A549 (cell line): ENCODE results near the gene PIH1D1. TPM values are rescaled to one million over a fixed set of nuclear protein-coding genes. Genes with fewer than 3 reads are reported as not detected.

ENCODE experiments used
- ATAC-seq, 2 experiments: fragments of 200-7000 bp in 1 of 2; fragments of >200 bp in 1 of 2; cut with Nextera tagmentation in 1 of 2; cut with Tn5 transposase in 1 of 2; 3 replicates each; pipeline versions ENCODE4 v1.8.0 to v1.9.1; 2018 to 2020; ENCODE audit warnings: mild to moderate bottlenecking in 1 of 2, moderate library complexity in 1 of 2
- CTCF ChIA-PET: fragments of 300-600 bp; sonication (Branson Sonifier 250); formaldehyde crosslinking; extraction: SDS; loops from one replicate; lab custom pipeline; 2021; ENCODE audit warnings: antibody characterized with exemption, inconsistent platforms; lab: Yijun Ruan, JAX
- POLR2A ChIA-PET: fragments of 350-600 bp; formaldehyde crosslinking; extraction: SDS; loops from one replicate; lab custom pipeline; 2021; ENCODE audit warnings: antibody characterized with exemption, inconsistent platforms; lab: Yijun Ruan, JAX
- DNase-seq, 2 experiments: peaks; one replicate each; pipeline versions ENCODE4 v3.0.0 to v3.0.0-alpha.2; 2011 to 2016; ENCODE audit warnings: low read depth in 1 of 2, low spot score in 1 of 2
- FAIRE-seq: peaks from 2 replicates; lab custom pipeline; 2011; peaks lifted over from hg19 to GRCh38; lab: Jason Lieb, UNC
- H3K27ac ChIP-seq, 2 experiments: fragments of >200 bp; sonication (Bioruptor Twin); formaldehyde crosslinking; 3 replicates each; pipeline ENCODE4 v1.5.1; 2016 to 2017
- H3K4me1 ChIP-seq: fragments of >200 bp; sonication (Bioruptor Twin); formaldehyde crosslinking; 3 replicates; pipeline ENCODE4 v1.6.1; 2016
- H3K4me2 ChIP-seq: fragments of >200 bp; sonication (Bioruptor Twin); formaldehyde crosslinking; 3 replicates; pipeline ENCODE4 v1.6.1; 2016
- H3K4me3 ChIP-seq: fragments of >200 bp; sonication (Bioruptor Twin); formaldehyde crosslinking; 3 replicates; pipeline ENCODE4 v1.5.1; 2016
- H3K9me3 ChIP-seq: fragments of >200 bp; sonication (Bioruptor Twin); formaldehyde crosslinking; 3 replicates; pipeline ENCODE4 v1.6.1; 2016
- BHLHE40 ChIP-seq: IDR thresholded peaks from 2 replicates; pipeline ENCODE4 v1.6.1; 2012; ENCODE audit warnings: low read depth, low read length, inconsistent platforms
- CEBPB ChIP-seq, 2 experiments: fragments of >200 bp in 1 of 2; sonication (Bioruptor Twin) in 1 of 2; formaldehyde crosslinking in 1 of 2; IDR thresholded peaks; 2 replicates each; pipeline ENCODE4 v1.6.1; 2012 to 2016
- CHD4 ChIP-seq: fragments of 200-600 bp; sonication (generic); IDR thresholded peaks from 2 replicates; pipeline ENCODE4 v1.6.1; 2016; ENCODE audit warnings: antibody characterized with exemption, mild to moderate bottlenecking, borderline replicate concordance
- E2F6 ChIP-seq: IDR thresholded peaks from 2 replicates; pipeline ENCODE4 v1.6.1; 2012; ENCODE audit warnings: low read depth, borderline replicate concordance
- EHF ChIP-seq: fragments of 250-450 bp; sonication (Bioruptor Pico); IDR thresholded peaks from 2 replicates; pipeline ENCODE4 v1.5.0; 2020; ENCODE audit warnings: mild to moderate bottlenecking
- EP300 ChIP-seq, 2 experiments: fragments of >200 bp; sonication (Bioruptor Twin); formaldehyde crosslinking; IDR thresholded peaks; 2 replicates in 1 of 2; 3 replicates in 1 of 2; pipeline ENCODE4 v1.6.1; 2016 to 2017
- ESRRA ChIP-seq: fragments of 150-350 bp; IDR thresholded peaks from 2 replicates; pipeline ENCODE4 v1.6.1; 2014; ENCODE audit warnings: mild to moderate bottlenecking, low read length, borderline replicate concordance
- FOSB ChIP-seq: fragments of 250-450 bp; sonication (Bioruptor Pico); IDR thresholded peaks from 2 replicates; pipeline ENCODE4 v1.5.0; 2020; ENCODE audit warnings: mild to moderate bottlenecking, moderate library complexity
- FOXS1 ChIP-seq: fragments of 250-450 bp; sonication (Bioruptor Pico); IDR thresholded peaks from 2 replicates; pipeline ENCODE4 v1.5.0; 2020; ENCODE audit warnings: mild to moderate bottlenecking, moderate library complexity
- HDAC2 ChIP-seq: fragments of 200-600 bp; sonication (generic); IDR thresholded peaks from 2 replicates; pipeline ENCODE4 v1.6.1; 2016
- HES2 ChIP-seq: fragments of >200 bp; sonication (Bioruptor Twin); formaldehyde crosslinking; IDR thresholded peaks from 2 replicates; pipeline ENCODE4 v1.6.1; 2016
- HEYL ChIP-seq: fragments of 250-450 bp; sonication (Bioruptor Pico); IDR thresholded peaks from 2 replicates; pipeline ENCODE4 v1.8.0; 2021; ENCODE audit warnings: mild to moderate bottlenecking, moderate library complexity
- MAX ChIP-seq: IDR thresholded peaks from 2 replicates; pipeline ENCODE4 v1.6.1; 2012
- NPAS2 ChIP-seq: fragments of 250-450 bp; sonication (Bioruptor Pico); IDR thresholded peaks from 2 replicates; pipeline ENCODE4 v1.8.0; 2022; ENCODE audit warnings: mild to moderate bottlenecking, moderate library complexity, borderline replicate concordance
- POLR2A ChIP-seq: IDR thresholded peaks from 2 replicates; pipeline ENCODE4 v1.6.1; 2012; ENCODE audit warnings: mild to moderate bottlenecking, low read length
- POLR2AphosphoS2 ChIP-seq: conservative IDR thresholded peaks from 2 replicates; pipeline ENCODE4 v1.6.1; 2012; ENCODE audit warnings: low read length, improper control_type of control experiment, inconsistent platforms
- RARB ChIP-seq: fragments of 250-450 bp; sonication (Bioruptor Pico); IDR thresholded peaks from 2 replicates; pipeline ENCODE4 v1.8.0; 2021; ENCODE audit warnings: mild to moderate bottlenecking, moderate library complexity
- RFX5 ChIP-seq: fragments of 450-650 bp; IDR thresholded peaks from 2 replicates; pipeline ENCODE4 v1.7.1; 2014; ENCODE audit warnings: antibody characterized with exemption, mild to moderate bottlenecking, moderate library complexity
- SREBF2 ChIP-seq: fragments of 450-650 bp; IDR thresholded peaks from 2 replicates; pipeline ENCODE4 v1.6.1; 2014; ENCODE audit warnings: mild to moderate bottlenecking, moderate library complexity
- ZC3H11A ChIP-seq: fragments of 450-650 bp; IDR thresholded peaks from 2 replicates; pipeline ENCODE4 v1.6.1; 2014; ENCODE audit warnings: antibody characterized with exemption, mild to moderate bottlenecking
- WGBS: methylation state at CpG from one replicate; pipeline ENCODE4 v1.1.6; 2017; ENCODE audit errors: missing lambda C conversion rate; 5-methylcytosine and 5-hydroxymethylcytosine counted together
- polyA plus RNA-seq, 4 experiments: library from polyadenylated mRNA; depleted of rRNA in 3 of 4; stranded (reverse); fragments of >200 nt; fragmentation: RNase III in 1 of 4; extraction: RNeasy Plus Mini Kit Qiagen cat#74134 plus additional on column Dnase treatment in 1 of 4; gene quantifications; 2 replicates in 3 of 4; 3 replicates in 1 of 4; pipeline ENCODE4 v1.2.3, GENCODE V29; 2011 to 2017
- TF ChIP-seq, protein P1 (sequence below): IDR thresholded peaks from 2 replicates; pipeline ENCODE4 v1.6.1; 2012
- TF ChIP-seq, protein P2 (sequence below): fragments of 450-650 bp; IDR thresholded peaks from 2 replicates; pipeline ENCODE4 v1.6.1; 2014; ENCODE audit warnings: antibody characterized with exemption
- TF ChIP-seq, protein P3 (sequence below): fragments of 150-350 bp; IDR thresholded peaks from 2 replicates; pipeline ENCODE4 v1.6.1; 2014; ENCODE audit warnings: low read depth, mild to moderate bottlenecking, low read length

The PIH1D1 gene
- polyA plus RNA-seq, 2 of the 4 experiments (the other 2 are of a cell fraction) = 89.7 to 114 TPM

- FAIRE-seq (no peak), DNase-seq (no peak)
- WGBS = 34% methylated on average over 3 of the region's 3 CpGs
Measured at GRCh38 chr19:49423985-49424303, 27.7 kb downstream of the PIH1D1 start.

DNA sequence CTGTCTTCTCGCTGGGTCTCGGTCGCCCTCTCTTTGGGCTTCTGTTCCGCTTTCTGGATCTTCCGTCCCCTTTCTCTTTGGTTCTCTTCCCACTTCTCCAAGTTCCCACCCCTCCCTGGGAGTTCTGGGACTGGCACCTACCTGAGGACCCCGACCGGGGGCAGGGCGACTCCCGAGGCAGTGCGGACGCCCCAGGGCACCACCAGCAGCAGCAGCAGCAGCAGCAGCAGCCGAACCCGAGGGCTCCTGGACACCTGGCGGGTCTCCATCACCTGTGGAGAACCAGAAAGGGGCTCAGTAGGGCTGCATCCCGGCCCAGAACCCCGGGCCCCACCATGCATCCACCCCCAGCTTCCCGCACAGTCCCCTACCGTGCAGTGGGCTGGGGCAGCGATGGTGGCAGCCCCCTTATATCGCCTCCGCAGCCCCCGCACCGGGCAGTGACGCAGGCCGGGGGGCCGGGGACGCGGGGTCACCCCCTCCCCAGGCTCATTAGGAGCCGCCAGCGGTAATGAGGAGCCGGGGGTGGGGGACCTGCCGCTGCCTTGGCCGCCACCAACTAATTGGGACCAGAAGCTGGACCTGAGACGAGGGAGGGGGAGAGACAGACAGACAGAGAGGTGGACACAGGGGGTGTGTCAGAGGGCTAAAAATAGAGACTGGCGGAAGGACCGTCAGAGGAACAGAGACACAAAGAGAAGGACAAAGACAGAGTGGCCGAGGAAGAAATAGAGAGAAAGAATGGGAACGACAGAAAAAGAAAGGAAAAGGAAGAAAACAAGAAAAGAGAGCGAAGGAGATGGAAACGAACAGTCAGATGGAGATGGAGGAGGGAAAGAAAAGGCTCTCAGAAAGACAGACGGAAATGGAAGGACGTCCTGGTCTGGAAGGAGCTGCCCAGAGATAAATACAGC is 28.3 kb downstream of the PIH1D1 start, which contains the start of gene PTH2:
Gene PTH2 (minus strand): TSS at position 371 of the 914 bp plus-strand sequence. CDS start 102 bp downstream, at position 269.
- ATAC-seq = no peak
- 40% methylated on average over 25 of the region's 42 CpGs for WGBS
- H3K4me1 ChIP-seq = peaks cover 34% of the 10 kb centered on the region
- H3K9me3 ChIP-seq = no peaks in the 10 kb centered on the region
- DNase-seq = no peak
- peak within 1 kb of the TSS; percentile 88 for H3K4me2 ChIP-seq
- peak within 1 kb of the TSS; percentile 38 for H3K4me3 ChIP-seq
- H3K27ac ChIP-seq = peak within 1 kb of the TSS; percentile 27 to 79; a peak in 5 of 6 replicates
- ChIA-PET POLR2A (no interaction called here), CTCF (interaction anchor here (0.9 to 13.8 kb wide), 7 partner anchors 8 to 197 kb away, joined by 3 to 141 read pairs (median 7); partner anchors contain the start of gene PIH1D1)
- FAIRE-seq = no peak
- TF ChIP-seq BHLHE40 (no peak), MAX (no peak), SREBF2 (no peak), HES2 (no peak), HDAC2 (no peak), RARB (CRISPR knock-in tag) (no peak), POLR2A (no peak), HEYL (CRISPR knock-in tag) (no peak), FOXS1 (CRISPR knock-in tag) (no peak), FOSB (CRISPR knock-in tag) (no peak), NPAS2 (no peak), CEBPB (IDR thresholded peaks at IDR 0.05) (no peak)
- TF ChIP-seq, protein P1, sequence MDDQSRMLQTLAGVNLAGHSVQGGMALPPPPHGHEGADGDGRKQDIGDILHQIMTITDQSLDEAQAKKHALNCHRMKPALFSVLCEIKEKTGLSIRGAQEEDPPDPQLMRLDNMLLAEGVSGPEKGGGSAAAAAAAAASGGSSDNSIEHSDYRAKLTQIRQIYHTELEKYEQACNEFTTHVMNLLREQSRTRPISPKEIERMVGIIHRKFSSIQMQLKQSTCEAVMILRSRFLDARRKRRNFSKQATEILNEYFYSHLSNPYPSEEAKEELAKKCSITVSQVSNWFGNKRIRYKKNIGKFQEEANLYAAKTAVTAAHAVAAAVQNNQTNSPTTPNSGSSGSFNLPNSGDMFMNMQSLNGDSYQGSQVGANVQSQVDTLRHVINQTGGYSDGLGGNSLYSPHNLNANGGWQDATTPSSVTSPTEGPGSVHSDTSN = no peak
- TF ChIP-seq, protein P2, sequence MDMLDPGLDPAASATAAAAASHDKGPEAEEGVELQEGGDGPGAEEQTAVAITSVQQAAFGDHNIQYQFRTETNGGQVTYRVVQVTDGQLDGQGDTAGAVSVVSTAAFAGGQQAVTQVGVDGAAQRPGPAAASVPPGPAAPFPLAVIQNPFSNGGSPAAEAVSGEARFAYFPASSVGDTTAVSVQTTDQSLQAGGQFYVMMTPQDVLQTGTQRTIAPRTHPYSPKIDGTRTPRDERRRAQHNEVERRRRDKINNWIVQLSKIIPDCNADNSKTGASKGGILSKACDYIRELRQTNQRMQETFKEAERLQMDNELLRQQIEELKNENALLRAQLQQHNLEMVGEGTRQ = no peak

More at GRCh38 chr19:49423985-49424303, 27.7 kb downstream of the PIH1D1 start:
- TF ChIP-seq E2F6 (no peak), ZC3H11A (no peak), POLR2A (no peak), ESRRA (no peak), EP300 (IDR thresholded peaks at IDR 0.05) (no peak), FOSB (CRISPR knock-in tag) (no peak), EHF (no peak), POLR2AphosphoS2 (no peak), CHD4 (no peak), RFX5 (no peak)
- TF ChIP-seq, protein P3, sequence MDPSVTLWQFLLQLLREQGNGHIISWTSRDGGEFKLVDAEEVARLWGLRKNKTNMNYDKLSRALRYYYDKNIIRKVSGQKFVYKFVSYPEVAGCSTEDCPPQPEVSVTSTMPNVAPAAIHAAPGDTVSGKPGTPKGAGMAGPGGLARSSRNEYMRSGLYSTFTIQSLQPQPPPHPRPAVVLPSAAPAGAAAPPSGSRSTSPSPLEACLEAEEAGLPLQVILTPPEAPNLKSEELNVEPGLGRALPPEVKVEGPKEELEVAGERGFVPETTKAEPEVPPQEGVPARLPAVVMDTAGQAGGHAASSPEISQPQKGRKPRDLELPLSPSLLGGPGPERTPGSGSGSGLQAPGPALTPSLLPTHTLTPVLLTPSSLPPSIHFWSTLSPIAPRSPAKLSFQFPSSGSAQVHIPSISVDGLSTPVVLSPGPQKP = no peak
- TF ChIP-seq, all 56 proteins: peak for 0
- Histone ChIP-seq H3K9me3 (no peaks in the 10 kb centered on the region), H3K4me3 (no peak overlapping the region), H3K27ac (no peak overlapping the region), H3K4me1 (peaks cover 37% of the 10 kb centered on the region), H3K4me2 (no peak overlapping the region)
- no peak for ATAC-seq
- ChIA-PET CTCF (interaction anchor here (0.9 to 13.8 kb wide), 9 partner anchors 8 to 198 kb away, joined by 3 to 141 read pairs (median 6); partner anchors contain the start of gene PIH1D1), POLR2A (no interaction called here)
